ENCODE data around the gene SEC22A. TPM values are rescaled to one million over a fixed set of nuclear protein-coding genes. Genes with fewer than 3 reads are reported as not detected.

The SEC22A gene
- total RNA-seq, 1 donor from 2014 or later: 17.0 TPM

DNA sequence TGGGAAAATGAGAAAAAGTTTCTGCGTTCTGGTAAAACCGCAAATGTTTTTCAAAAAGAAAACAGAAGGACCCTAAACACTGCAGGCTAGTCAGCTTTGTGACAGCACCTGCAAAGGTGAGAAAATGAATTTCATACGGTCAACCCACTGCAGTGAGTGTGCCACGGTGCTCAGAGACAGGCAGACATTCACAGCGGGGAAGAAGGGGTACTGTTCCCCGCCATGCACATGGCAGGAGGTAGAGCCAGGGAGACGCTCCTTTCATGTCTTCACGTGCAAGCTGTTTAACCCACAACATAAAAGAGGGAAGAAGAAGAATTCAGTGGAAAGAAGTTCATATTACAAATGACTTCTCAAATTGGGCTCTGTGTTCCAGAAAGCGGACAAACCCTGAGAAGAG lies 109.5 kb downstream of the SEC22A start:
- no peak for DNase-seq (ENCODE audit: low spot score)
- intact Hi-C loops (cut with micrococcal nuclease): no loop called here
- Mint-ChIP-seq H3K4me3 (ENCODE audit: low read depth) (no peak overlapping the region), H3K36me3 (ENCODE audit: low read depth) (no peaks in the 10 kb centered on the region), H3K9me3 (no peaks in the 10 kb centered on the region), H3K27ac (no peak overlapping the region), H3K4me1 (ENCODE audit: low read depth) (no peaks in the 10 kb centered on the region), H3K27me3 (ENCODE audit: low read depth) (peaks cover 10% of the 10 kb centered on the region)

DNA sequence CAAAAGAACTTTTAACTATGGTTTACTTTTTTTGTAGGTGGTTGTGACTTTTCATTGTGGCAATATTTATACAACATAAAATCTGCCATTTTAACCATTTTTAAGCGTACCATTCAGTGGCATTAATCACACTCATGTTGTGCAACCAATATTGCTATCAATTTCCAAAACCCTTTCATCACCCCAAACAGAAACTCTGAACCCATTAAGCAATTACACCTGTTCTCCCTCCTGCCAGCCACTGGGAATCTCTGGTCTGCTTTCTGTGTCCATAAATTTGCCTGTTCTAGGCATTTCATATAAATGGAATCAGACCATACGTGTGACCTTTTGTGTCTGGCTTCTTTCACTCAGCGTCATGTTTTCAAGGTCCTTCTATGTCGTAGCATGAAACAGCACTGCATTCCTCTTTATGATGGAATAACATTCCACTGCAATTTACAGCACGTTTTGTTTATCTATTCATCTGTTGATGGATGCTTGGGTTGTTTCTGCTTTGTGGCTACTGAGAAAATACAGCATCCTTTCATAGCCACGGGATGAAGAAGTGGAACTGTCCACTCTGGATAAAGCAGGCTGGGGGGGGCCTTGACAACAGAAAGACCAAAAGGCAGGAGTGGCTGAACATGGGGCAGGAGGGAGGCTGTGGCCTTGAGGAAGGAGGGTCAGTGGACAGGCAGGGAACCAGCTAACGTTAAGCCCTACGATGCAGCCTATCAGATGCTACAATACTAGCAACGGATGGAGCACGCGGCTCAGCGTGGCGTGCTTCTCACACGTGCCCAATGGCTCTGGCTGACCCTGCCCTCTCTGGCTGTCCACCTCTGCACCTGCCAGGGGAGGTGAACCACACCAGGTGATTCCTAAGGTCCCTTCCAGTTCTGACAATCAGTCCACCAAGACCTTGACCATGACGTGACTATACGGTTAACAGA lies 110.9 kb downstream of the SEC22A start:
- peaks cover 7% of the 10 kb centered on the region for H3K27me3 Mint-ChIP-seq (ENCODE audit: low read depth)
- intact Hi-C loops (cut with micrococcal nuclease): no loop called here
- no peak overlapping the region for H3K4me3 Mint-ChIP-seq (ENCODE audit: low read depth)

DNA sequence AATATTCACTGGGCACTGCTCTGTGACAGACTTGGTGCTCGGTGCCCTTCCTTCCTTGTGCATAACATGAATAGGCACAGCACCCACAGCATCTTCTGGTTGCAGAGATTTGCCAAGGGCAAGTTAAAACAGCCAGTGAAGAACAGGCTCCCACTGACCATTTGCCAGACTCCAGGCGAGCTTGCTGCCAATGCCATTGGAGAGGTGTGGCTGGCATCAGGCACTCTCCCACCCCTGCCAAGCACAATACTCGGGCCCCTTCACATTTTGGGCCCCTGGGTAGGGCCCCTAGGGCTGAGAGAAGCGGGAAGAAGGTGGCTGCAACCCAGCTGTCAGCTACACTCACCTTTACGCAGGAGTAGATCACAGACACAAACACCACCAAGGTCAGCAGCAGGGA lies 112.1 kb downstream of the SEC22A start:
- intact Hi-C loops (cut with micrococcal nuclease): no loop called here
- H3K4me3 Mint-ChIP-seq (ENCODE audit: low read depth): no peak overlapping the region
- H3K4me1 Mint-ChIP-seq (ENCODE audit: low read depth): no peaks in the 10 kb centered on the region
- H3K27ac Mint-ChIP-seq: no peak overlapping the region
- no peak for DNase-seq (ENCODE audit: low spot score)
- peaks cover 7% of the 10 kb centered on the region for H3K27me3 Mint-ChIP-seq (ENCODE audit: low read depth)
- no peaks in the 10 kb centered on the region for H3K9me3 Mint-ChIP-seq
- H3K36me3 Mint-ChIP-seq (ENCODE audit: low read depth): no peaks in the 10 kb centered on the region

More for the DNA sequence above, 110.9 kb downstream of the SEC22A start:
- no peak for DNase-seq (ENCODE audit: low spot score)
- H3K9me3 Mint-ChIP-seq: no peaks in the 10 kb centered on the region
- H3K4me1 Mint-ChIP-seq (ENCODE audit: low read depth): no peaks in the 10 kb centered on the region
- H3K27ac Mint-ChIP-seq: no peak overlapping the region
- H3K36me3 Mint-ChIP-seq (ENCODE audit: low read depth): no peaks in the 10 kb centered on the region

DNA sequence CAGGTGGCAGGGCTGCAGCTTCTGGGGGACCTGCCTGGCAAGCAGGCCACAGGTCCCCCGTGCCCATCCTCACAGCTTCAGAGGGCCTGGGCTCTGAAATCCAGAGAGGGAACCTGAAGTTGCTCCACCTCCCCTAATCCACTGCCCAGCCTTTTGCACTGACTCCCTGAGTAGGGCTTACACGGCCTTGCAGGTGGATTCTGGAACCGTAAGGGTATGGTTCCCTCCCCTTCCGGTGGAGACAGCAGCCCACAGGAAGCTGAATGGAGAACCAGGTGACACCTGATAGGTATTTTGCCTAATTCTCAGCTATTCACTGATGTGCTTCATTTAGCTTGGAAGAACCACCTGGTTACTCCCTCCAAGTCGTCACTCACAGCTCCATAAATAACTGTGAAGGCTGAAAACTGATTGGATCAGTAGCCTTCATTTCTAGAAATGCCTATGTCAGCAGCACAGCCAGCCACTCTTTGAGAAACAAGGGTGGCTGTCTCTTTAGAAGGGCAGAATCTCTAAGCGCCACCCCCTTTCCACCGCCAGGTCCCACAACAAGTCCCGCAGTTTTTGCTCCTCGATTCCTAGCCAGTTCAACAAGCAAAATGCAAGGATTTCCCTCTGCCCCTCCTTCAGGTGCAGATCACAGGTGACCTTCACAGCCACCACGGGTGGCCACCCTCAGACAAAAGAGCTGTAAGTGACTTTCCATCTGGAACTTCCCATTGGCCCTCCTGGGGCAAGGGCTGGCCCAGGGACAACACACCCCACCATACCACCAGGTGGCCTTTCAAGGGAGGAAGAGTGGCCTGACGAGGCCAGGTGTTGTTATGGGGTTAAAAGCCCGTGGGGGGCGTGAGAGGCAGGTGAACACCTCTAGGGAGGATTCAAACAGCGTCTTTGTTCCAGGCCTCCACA lies 112.9 kb downstream of the SEC22A start:
- no peaks in the 10 kb centered on the region for H3K36me3 Mint-ChIP-seq (ENCODE audit: low read depth)
- H3K4me1 Mint-ChIP-seq (ENCODE audit: low read depth): no peaks in the 10 kb centered on the region
- no peak for DNase-seq (ENCODE audit: low spot score)
- no peaks in the 10 kb centered on the region for H3K9me3 Mint-ChIP-seq
- H3K27me3 Mint-ChIP-seq (ENCODE audit: low read depth): peaks cover 7% of the 10 kb centered on the region
- no peak overlapping the region for H3K4me3 Mint-ChIP-seq (ENCODE audit: low read depth)
- no peak overlapping the region for H3K27ac Mint-ChIP-seq
- intact Hi-C loops (cut with micrococcal nuclease): no loop called here

DNA sequence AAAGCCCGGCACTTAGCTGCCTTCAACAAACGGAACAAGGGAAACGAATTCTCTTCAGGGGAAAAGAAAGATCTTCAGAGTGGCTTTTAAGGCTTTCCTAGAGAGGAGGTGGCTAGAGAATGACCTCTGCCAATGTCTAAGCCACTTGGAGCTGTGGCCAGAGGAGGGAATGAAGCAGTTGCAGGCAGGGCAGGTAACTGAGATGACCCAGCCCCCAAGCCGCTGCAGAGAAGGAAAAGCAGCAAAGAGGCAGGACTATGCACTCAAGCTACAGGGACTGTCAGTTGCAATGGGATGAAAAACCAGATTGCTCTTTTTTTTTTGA lies 113.5 kb downstream of the SEC22A start:
- H3K4me1 Mint-ChIP-seq (ENCODE audit: low read depth): no peaks in the 10 kb centered on the region
- H3K9me3 Mint-ChIP-seq: no peaks in the 10 kb centered on the region
- DNase-seq (ENCODE audit: low spot score): no peak
- no peaks in the 10 kb centered on the region for H3K36me3 Mint-ChIP-seq (ENCODE audit: low read depth)
- H3K4me3 Mint-ChIP-seq (ENCODE audit: low read depth): no peak overlapping the region
- peaks cover 7% of the 10 kb centered on the region for H3K27me3 Mint-ChIP-seq (ENCODE audit: low read depth)
- intact Hi-C loops (cut with micrococcal nuclease): no loop called here
- H3K27ac Mint-ChIP-seq: no peak overlapping the region

DNA sequence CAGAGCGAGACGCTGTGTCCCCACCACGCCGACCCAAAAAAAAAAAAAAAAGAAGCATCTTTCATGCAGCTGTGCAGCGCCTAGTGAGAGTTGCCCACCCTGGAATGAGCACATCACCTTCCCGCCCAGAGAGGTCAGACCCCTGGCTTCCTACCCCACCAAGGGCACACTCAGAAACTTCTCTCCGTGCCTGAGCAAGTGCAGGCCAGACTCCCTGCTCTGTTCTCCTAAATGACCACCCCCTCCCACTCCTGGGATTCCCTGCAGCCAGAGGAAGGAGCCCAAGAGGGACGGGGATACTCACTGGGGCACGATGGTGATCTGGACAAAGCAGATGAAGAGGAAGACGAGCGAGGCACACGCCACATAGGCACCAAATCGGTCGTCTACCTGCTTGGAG lies 116.0 kb downstream of the SEC22A start:
- H3K9me3 Mint-ChIP-seq: no peaks in the 10 kb centered on the region
- no peak overlapping the region for H3K4me3 Mint-ChIP-seq (ENCODE audit: low read depth)
- H3K27ac Mint-ChIP-seq: no peak overlapping the region
- intact Hi-C loops (cut with micrococcal nuclease): no loop called here
- no peak for DNase-seq (ENCODE audit: low spot score)
- no peaks in the 10 kb centered on the region for H3K36me3 Mint-ChIP-seq (ENCODE audit: low read depth)
- H3K4me1 Mint-ChIP-seq (ENCODE audit: low read depth): no peaks in the 10 kb centered on the region
- H3K27me3 Mint-ChIP-seq (ENCODE audit: low read depth): peaks cover 7% of the 10 kb centered on the region

DNA sequence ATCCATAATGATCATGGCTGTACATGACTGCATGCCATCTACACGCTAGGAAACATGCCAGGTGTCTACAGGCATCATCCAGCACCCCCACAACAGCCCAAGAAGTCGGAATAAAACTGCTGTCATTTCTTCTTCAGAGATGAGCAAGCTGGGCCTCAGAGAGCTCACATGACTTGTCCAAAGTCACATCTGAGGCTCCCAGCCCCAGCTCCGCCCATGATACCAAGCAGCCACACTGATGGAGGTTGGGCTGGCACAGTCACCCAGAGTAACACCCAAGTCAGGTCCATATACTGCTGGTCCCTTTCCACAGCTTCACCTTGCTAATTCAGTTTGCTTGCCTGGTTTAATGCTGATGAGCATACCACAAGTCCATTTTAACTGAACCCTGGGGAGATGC lies 116.6 kb downstream of the SEC22A start:
- peaks cover 7% of the 10 kb centered on the region for H3K27me3 Mint-ChIP-seq (ENCODE audit: low read depth)
- DNase-seq (ENCODE audit: low spot score): no peak

DNA sequence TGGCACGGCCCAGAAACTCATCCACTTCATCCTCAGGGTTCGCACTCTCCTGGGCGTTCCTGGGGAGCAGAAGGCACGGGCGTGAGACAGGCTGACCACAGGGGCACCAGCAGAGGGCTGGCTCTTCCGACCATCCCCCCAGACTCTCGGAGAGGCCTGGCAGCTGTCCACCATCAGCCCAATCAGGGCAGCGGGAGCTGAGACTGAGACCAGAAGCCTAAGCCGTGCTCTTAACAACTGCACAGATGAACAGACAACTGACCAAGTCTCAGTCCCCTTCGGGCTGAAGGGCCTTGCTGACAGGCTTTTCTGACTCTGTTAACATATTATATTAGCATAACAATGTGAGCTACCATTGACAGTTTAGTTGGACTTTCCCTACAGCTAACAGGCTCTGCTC lies 118.0 kb downstream of the SEC22A start:
- intact Hi-C loops (cut with micrococcal nuclease): no loop called here
- no peak overlapping the region for H3K4me3 Mint-ChIP-seq (ENCODE audit: low read depth)
- H3K4me1 Mint-ChIP-seq (ENCODE audit: low read depth): no peaks in the 10 kb centered on the region
- DNase-seq (ENCODE audit: low spot score): no peak
- no peaks in the 10 kb centered on the region for H3K36me3 Mint-ChIP-seq (ENCODE audit: low read depth)
- no peaks in the 10 kb centered on the region for H3K9me3 Mint-ChIP-seq
- peaks cover 5% of the 10 kb centered on the region for H3K27me3 Mint-ChIP-seq (ENCODE audit: low read depth)
- no peak overlapping the region for H3K27ac Mint-ChIP-seq

More for the DNA sequence above, 116.6 kb downstream of the SEC22A start:
- no peaks in the 10 kb centered on the region for H3K36me3 Mint-ChIP-seq (ENCODE audit: low read depth)
- H3K9me3 Mint-ChIP-seq: no peaks in the 10 kb centered on the region
- H3K27ac Mint-ChIP-seq: no peak overlapping the region
- H3K4me1 Mint-ChIP-seq (ENCODE audit: low read depth): no peaks in the 10 kb centered on the region
- intact Hi-C loops (cut with micrococcal nuclease): no loop called here
- no peak overlapping the region for H3K4me3 Mint-ChIP-seq (ENCODE audit: low read depth)

DNA sequence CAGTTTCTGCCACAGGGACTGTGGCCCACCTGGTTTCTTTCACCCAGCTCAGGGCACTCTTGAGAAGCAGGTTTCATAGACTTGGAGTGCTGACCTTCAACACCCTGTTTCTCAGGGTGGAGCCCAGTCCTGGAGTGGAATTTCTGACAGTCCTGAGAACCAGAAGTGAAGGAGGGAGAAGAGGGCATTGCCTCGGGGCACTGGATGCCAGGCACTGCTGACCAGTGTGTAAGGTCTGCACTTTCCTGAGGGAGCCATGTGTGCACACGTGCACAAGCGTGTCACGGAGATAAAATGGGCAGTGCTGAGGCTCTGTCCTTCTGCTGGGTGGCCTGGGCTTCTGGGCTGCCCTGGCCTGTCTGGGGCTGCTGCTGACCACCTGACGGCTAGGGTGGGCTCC lies 118.5 kb downstream of the SEC22A start:
- no peaks in the 10 kb centered on the region for H3K36me3 Mint-ChIP-seq (ENCODE audit: low read depth)
- H3K27ac Mint-ChIP-seq: no peak overlapping the region
- no peak overlapping the region for H3K4me3 Mint-ChIP-seq (ENCODE audit: low read depth)
- intact Hi-C loops (cut with micrococcal nuclease): no loop called here
- peaks cover under 1% of the 10 kb centered on the region for H3K27me3 Mint-ChIP-seq (ENCODE audit: low read depth)
- H3K4me1 Mint-ChIP-seq (ENCODE audit: low read depth): no peaks in the 10 kb centered on the region
- H3K9me3 Mint-ChIP-seq: no peaks in the 10 kb centered on the region
- no peak for DNase-seq (ENCODE audit: low spot score)

DNA sequence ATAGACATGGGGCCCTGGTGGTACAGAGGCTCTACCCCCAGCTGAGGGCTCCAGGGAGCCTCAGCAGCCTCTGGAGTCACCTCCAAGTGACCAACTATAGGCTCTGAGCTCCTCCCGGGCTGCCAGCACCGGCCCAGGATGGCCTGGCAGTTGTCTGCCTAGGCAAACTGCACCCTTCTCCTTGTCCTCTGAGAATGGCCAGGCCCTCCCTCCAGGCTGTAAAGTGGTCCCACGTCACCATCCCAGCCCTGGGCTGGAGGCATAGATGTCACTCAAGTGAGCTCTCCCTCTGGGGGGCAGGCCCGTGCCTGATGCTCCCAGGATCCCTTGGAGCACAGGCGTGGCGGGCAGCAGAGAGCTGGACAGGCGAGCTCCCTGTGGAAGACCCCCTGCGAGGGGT lies 120.1 kb downstream of the SEC22A start:
- DNase-seq (ENCODE audit: low spot score): no peak
- Mint-ChIP-seq H3K4me1 (ENCODE audit: low read depth) (no peaks in the 10 kb centered on the region), H3K27ac (no peak overlapping the region), H3K27me3 (ENCODE audit: low read depth) (no peaks in the 10 kb centered on the region), H3K4me3 (ENCODE audit: low read depth) (no peak overlapping the region), H3K36me3 (ENCODE audit: low read depth) (no peaks in the 10 kb centered on the region), H3K9me3 (no peaks in the 10 kb centered on the region)
- intact Hi-C loops (cut with micrococcal nuclease): no loop called here

DNA sequence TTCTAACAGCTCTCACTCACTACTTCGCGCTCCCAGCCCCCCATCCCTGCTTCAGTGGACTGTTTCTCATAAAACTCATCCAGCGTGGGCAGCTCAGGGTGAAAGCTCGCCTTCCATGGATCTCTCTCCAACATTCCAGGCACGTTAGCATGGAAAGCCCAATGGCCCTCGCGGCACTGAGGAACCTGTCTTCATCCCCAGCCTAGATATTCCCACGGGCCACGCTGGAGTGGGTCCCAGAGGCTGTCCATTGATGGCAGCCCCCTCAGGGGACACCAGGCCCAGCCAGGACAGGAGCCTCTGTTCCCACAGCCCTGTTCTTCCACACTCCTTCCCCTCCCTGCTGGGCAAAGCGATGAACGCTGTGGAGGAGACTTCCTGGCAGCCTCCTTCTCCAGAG lies 121.1 kb downstream of the SEC22A start:
- no peaks in the 10 kb centered on the region for H3K27me3 Mint-ChIP-seq (ENCODE audit: low read depth)
- DNase-seq (ENCODE audit: low spot score): no peak
- no peaks in the 10 kb centered on the region for H3K9me3 Mint-ChIP-seq
- H3K4me1 Mint-ChIP-seq (ENCODE audit: low read depth): no peaks in the 10 kb centered on the region
- no peak overlapping the region for H3K27ac Mint-ChIP-seq
- H3K4me3 Mint-ChIP-seq (ENCODE audit: low read depth): no peak overlapping the region
- intact Hi-C loops (cut with micrococcal nuclease): no loop called here
- H3K36me3 Mint-ChIP-seq (ENCODE audit: low read depth): no peaks in the 10 kb centered on the region

Data from activated T-helper 2 cell treated with anti-CD3 and anti-CD28 coated beads, Interferon-gamma antibody, Interleukin-2, Interleukin-4, amounts not matched to agents 10 μg/mL and 5 μg/mL and 100 μg/mL, durations not matched to agents 14 hours and 24 hours and 36 hours (primary cell).